ENCODE data around the gene RIMS4.

Gene RIMS4

GRCh38 chr20:44810061-44810390 lies 320 bp downstream of the RIMS4 start:
- ChIA-PET POLR2A (interaction anchor here (0.8 kb wide), 1 partner anchor 11 kb away, joined by 3 read pairs; no protein-coding TSS in a partner anchor), CTCF (no interaction called here)
- DNase-seq (ENCODE audit: extremely low spot score) = no peak
- TF ChIP-seq L3MBTL2 (conservative IDR thresholded peaks at IDR 0.05) (no peak), FOXA1 (IDR thresholded peaks at IDR 0.05) (no peak), NFRKB (IDR thresholded peaks at IDR 0.05) (no peak), LEF1 (IDR thresholded peaks at IDR 0.05; ENCODE audit: borderline replicate concordance) (no peak), SP1 (IDR thresholded peaks at IDR 0.05) (no peak)

- ChIA-PET CTCF (no interaction called here), POLR2A (no interaction called here)
- TF ChIP-seq ELF4 (IDR thresholded peaks at IDR 0.05) = no peak
- no peak for TF ChIP-seq SUZ12 (IDR thresholded peaks at IDR 0.05)
- no peak for TF ChIP-seq ZNF384 (IDR thresholded peaks at IDR 0.05)
- no peak for TF ChIP-seq CTBP1 (IDR thresholded peaks at IDR 0.05; ENCODE audit: borderline replicate concordance)
- TF ChIP-seq BHLHE40 (IDR thresholded peaks at IDR 0.05; ENCODE audit: borderline replicate concordance) = no peak
- no peak for TF ChIP-seq FOXK2 (IDR thresholded peaks at IDR 0.05)
- TF ChIP-seq LEF1 (IDR thresholded peaks at IDR 0.05; ENCODE audit: borderline replicate concordance) = no peak
- no peak for TF ChIP-seq FOXA1 (IDR thresholded peaks at IDR 0.05)
- TF ChIP-seq L3MBTL2 (conservative IDR thresholded peaks at IDR 0.05) = no peak
- TF ChIP-seq SP1 (IDR thresholded peaks at IDR 0.05) = no peak
- TF ChIP-seq PKNOX1 (IDR thresholded peaks at IDR 0.05) = no peak
- TF ChIP-seq FOXM1 (IDR thresholded peaks at IDR 0.05; ENCODE audit: borderline replicate concordance) = no peak
- no peak for TF ChIP-seq NFRKB (IDR thresholded peaks at IDR 0.05)
- TF ChIP-seq TARDBP (IDR thresholded peaks at IDR 0.05) = no peak
- TF ChIP-seq HDGF (IDR thresholded peaks at IDR 0.05; ENCODE audit: borderline replicate concordance) = no peak
- no peak for DNase-seq (ENCODE audit: extremely low spot score)
Observed at GRCh38 chr20:44809380-44810060, 826 bp downstream of the RIMS4 start.

DNA sequence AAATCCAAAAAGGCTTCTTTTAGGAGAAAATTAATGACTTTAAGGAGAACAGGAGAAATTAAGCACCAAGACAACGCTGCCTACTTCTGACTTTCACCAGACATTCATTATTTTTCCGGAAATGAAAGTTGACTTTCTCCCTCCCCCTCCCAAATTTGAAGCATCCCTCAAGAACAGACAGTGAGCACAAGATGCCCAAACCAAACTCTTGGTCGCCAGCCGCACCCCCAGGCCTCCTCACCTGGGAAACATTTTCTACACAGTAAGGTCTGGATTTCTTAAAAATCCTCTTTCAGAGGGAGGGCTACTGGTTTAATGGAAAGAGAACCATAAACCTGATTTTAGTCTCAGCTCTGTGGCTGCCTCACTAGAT lies 2.7 kb downstream of the RIMS4 start:
- TF ChIP-seq LEF1 (IDR thresholded peaks at IDR 0.05; ENCODE audit: borderline replicate concordance) = no peak
- no peak for TF ChIP-seq SUZ12 (IDR thresholded peaks at IDR 0.05)
- TF ChIP-seq CTBP1 (IDR thresholded peaks at IDR 0.05; ENCODE audit: borderline replicate concordance) = no peak
- no peak for TF ChIP-seq BHLHE40 (IDR thresholded peaks at IDR 0.05; ENCODE audit: borderline replicate concordance)
- TF ChIP-seq SP1 (IDR thresholded peaks at IDR 0.05) = no peak
- no peak for TF ChIP-seq NFRKB (IDR thresholded peaks at IDR 0.05)
- no peak for TF ChIP-seq L3MBTL2 (conservative IDR thresholded peaks at IDR 0.05)
- TF ChIP-seq HDGF (IDR thresholded peaks at IDR 0.05; ENCODE audit: borderline replicate concordance) = no peak
- no peak for TF ChIP-seq ZNF384 (IDR thresholded peaks at IDR 0.05)
- TF ChIP-seq TARDBP (IDR thresholded peaks at IDR 0.05) = no peak
- TF ChIP-seq FOXM1 (IDR thresholded peaks at IDR 0.05; ENCODE audit: borderline replicate concordance) = no peak
- no peak for TF ChIP-seq FOXK2 (IDR thresholded peaks at IDR 0.05)
- no peak for TF ChIP-seq ARNT (IDR thresholded peaks at IDR 0.05)
- no peak for TF ChIP-seq ELF4 (IDR thresholded peaks at IDR 0.05)
- no peak for TF ChIP-seq FOXA1 (IDR thresholded peaks at IDR 0.05)
- no peak for TF ChIP-seq PKNOX1 (IDR thresholded peaks at IDR 0.05)
- no peak for DNase-seq (ENCODE audit: extremely low spot score)
- POLR2A ChIA-PET = no interaction called here
- CTCF ChIA-PET = no interaction called here

GRCh38 chr20:44807051-44807683 lies 3.2 kb downstream of the RIMS4 start:
- ChIA-PET CTCF (no interaction called here), POLR2A (no interaction called here)
- DNase-seq (ENCODE audit: extremely low spot score) = no peak
- no peak for TF ChIP-seq FOXM1 (IDR thresholded peaks at IDR 0.05; ENCODE audit: borderline replicate concordance)
- TF ChIP-seq SUZ12 (IDR thresholded peaks at IDR 0.05) = no peak
- TF ChIP-seq FOXK2 (IDR thresholded peaks at IDR 0.05) = no peak
- no peak for TF ChIP-seq FOXA1 (IDR thresholded peaks at IDR 0.05)
- no peak for TF ChIP-seq NFRKB (IDR thresholded peaks at IDR 0.05)
- TF ChIP-seq HDGF (IDR thresholded peaks at IDR 0.05; ENCODE audit: borderline replicate concordance) = no peak
- TF ChIP-seq CTBP1 (IDR thresholded peaks at IDR 0.05; ENCODE audit: borderline replicate concordance) = no peak
- TF ChIP-seq ELF4 (IDR thresholded peaks at IDR 0.05) = no peak
- TF ChIP-seq TARDBP (IDR thresholded peaks at IDR 0.05) = no peak
- TF ChIP-seq L3MBTL2 (conservative IDR thresholded peaks at IDR 0.05) = no peak
- no peak for TF ChIP-seq SP1 (IDR thresholded peaks at IDR 0.05)
- TF ChIP-seq ARNT (IDR thresholded peaks at IDR 0.05) = no peak
- no peak for TF ChIP-seq PKNOX1 (IDR thresholded peaks at IDR 0.05)

DNA sequence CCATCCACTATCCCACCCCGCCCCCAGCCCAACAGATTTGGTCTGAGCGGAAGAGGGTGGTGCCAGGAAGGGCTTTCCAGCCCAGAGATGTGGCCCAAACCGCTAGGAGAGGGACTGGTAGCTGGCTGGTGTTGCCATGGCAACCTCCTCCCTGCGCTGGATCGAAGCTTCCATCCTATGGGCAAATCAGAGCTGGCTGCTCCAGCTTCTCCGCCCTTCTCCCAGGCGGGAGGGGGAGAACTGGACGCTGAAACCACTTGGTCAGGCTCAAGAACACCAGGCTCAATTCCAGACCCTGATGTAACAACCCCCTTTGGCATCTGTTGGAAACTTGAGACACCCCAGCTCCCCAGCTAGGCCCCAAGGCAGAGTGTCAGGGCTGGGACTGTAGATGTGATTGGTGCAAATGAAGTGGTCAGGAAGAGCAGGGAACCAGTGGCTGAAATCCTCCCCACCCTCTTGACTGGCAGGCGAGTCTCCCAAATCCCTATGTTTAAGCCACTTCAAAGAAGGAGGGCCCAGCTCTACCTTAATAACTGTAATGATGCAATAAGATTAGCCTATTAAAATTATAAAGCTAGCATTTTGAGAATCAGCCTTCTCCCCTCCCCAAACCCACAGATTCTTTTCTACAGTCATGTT lies 4.2 kb downstream of the RIMS4 start:
- CTCF ChIA-PET = no interaction called here
- TF ChIP-seq PKNOX1 (IDR thresholded peaks at IDR 0.05) = peak; percentile 39; the same call in 1 of the 2 replicates
- no peak for TF ChIP-seq L3MBTL2 (conservative IDR thresholded peaks at IDR 0.05)
- POLR2A ChIA-PET = no interaction called here

More for the DNA sequence above, 4.2 kb downstream of the RIMS4 start:
- DNase-seq (ENCODE audit: extremely low spot score) = peak; percentile 32
